ENCODE data around the gene NIP7. TPM values are rescaled to one million over a fixed set of nuclear protein-coding genes. Genes with fewer than 3 reads are reported as not detected.

Gene NIP7
- total and polyA plus RNA-seq, 9 of the 15 experiments (the other 6 are each of a cell fraction or from before 2014, with no cell fraction given), result 28.9 to 85.5 (median 72.5) TPM

DNA sequence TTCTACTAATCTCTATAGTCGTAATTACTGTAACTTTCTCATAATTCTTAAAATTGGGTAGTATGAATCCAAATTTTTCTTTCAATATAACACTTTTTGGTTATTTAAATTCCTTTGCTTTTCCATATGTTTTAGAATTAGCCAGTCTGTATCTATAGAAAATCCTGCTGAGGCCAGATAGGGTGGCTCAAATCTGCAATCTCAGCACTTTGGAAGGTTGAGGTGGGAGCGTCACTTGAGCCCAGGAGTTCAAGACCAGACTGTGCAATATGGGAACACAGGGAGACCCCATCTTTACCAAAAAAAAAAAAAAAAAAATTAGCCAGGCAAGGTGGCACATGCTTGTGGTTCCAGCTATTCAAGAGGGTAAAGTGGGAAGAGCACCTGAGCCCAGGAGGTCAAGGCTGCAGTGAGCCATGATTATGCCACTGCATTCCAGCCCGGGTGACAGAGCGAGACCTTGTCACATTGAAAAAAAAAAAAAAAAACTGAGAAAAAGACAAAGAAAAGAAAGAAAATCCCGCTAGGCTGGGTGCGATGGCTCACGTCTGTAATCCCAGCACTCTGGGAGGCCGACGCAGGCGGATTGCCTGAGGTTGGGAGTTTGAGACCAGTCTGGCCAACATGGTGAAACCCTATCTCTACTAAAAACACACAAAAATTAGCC, 37.0 kb downstream of the NIP7 start:
- 96% methylated on average over 9 of the region's 10 CpGs for WGBS (ENCODE audit: insufficient coverage, low coverage, missing lambda C conversion rate)
- in situ Hi-C loops (cut with MboI), result no loop called here

DNA sequence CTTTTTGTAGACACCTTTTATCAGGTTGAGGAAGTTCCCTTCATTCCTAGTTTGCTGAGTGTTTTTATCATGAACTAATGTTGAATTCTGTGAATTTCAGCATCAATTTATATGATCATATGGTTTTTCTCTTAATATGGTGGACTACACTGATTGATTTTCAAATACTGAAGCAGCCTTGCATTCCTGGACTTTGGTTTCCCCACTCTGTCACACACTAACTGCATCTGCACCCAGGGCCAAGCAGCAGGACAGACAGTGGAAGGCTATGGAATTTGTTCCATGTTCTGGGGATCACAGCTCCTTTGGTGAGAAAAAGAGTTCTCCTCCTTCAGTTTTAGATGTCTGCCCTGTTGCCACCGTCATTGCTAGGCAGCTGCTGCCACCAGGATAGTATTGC, 38.5 kb downstream of the NIP7 start:
- ChIA-PET POLR2A (interaction anchor here (0.7 to 1.7 kb wide), 3 partner anchors 20 to 31 kb away, joined by 3 to 4 read pairs (median 3); no protein-coding TSS in a partner anchor), CTCF (ENCODE audit: low intra/inter-chr PET ratio) (no interaction called here)
- no peak overlapping the region for H3K4me3 ChIP-seq
- H3K9me3 ChIP-seq (replicated peaks; ENCODE audit: control insufficient read depth, insufficient read depth, low read depth, low read length), result no peaks in the 10 kb centered on the region
- H3K9me1 ChIP-seq (ENCODE audit: control insufficient read depth, insufficient read depth, low read length), result no peaks in the 10 kb centered on the region
- in situ Hi-C loops (cut with MboI), result no loop called here
- intact Hi-C loops (cut with micrococcal nuclease), result no loop called here
- DNase-seq (ENCODE audit: extremely low read depth in 1 of 4, low spot score in 3 of 4) (no peak), ATAC-seq (no peak), FAIRE-seq (no peak)
- no TSS peak for BruUV-seq (replicated peaks)
- 75% methylated on average over 1 of the region's 1 CpG for WGBS (ENCODE audit: insufficient coverage, low coverage, missing lambda C conversion rate)
- H2AFZ ChIP-seq (ENCODE audit: low read depth, low read length), result no peak overlapping the region
- no peak overlapping the region for H3K4me2 ChIP-seq (ENCODE audit: insufficient read depth, low read length)
- H3K4me1 ChIP-seq (replicated peaks in 1 of 2; ENCODE audit: control insufficient read depth in 2 of 2, insufficient read depth in 2 of 2, low read length in 2 of 2), result peaks cover 0 to 8% of the 10 kb centered on the region in 2 experiments; a peak in 2 of 5 replicates
- H3K27ac ChIP-seq (ENCODE audit: extremely low read depth, low read depth, low read length), result no peak overlapping the region
- peaks cover 24% of the 10 kb centered on the region for H3K79me2 ChIP-seq (ENCODE audit: control insufficient read depth, insufficient read depth, low read length)
- peaks cover 80% of the 10 kb centered on the region for H3K36me3 ChIP-seq (ENCODE audit: control insufficient read depth, insufficient read depth, low read length)
- H3K9ac ChIP-seq (ENCODE audit: insufficient read depth in 1 of 2, low read depth in 2 of 2, low read length in 2 of 2), result no peak overlapping the region
- TF ChIP-seq POLR2AphosphoS5 (IDR thresholded peaks at IDR 0.05; ENCODE audit: control insufficient read depth, insufficient read depth, low read depth, low read length) (0 out of 2 replicates have a peak, but pooled peaks have one; percentile 12), RBFOX2 (IDR thresholded peaks at IDR 0.05; ENCODE audit: low read depth, low read length) (0 out of 2 replicates have a peak, but pooled peaks have one; percentile 12), PHB (CRISPR knock-in tag; IDR thresholded peaks at IDR 0.05) (no peak)
- H3K27me3 ChIP-seq (ENCODE audit: control insufficient read depth in 2 of 2, insufficient read depth in 2 of 2, low read length in 2 of 2), result no peaks in the 10 kb centered on the region
- no peaks in the 10 kb centered on the region for H4K20me1 ChIP-seq (replicated peaks; ENCODE audit: control insufficient read depth, insufficient read depth, low read length)

More for the DNA sequence above, 37.0 kb downstream of the NIP7 start:
- BruUV-seq (replicated peaks), result no TSS peak
- ChIA-PET CTCF (ENCODE audit: low intra/inter-chr PET ratio) (no interaction called here), POLR2A (interaction anchor here (0.6 to 1.5 kb wide), 4 partner anchors 7 to 22 kb away, joined by 3 to 4 read pairs (median 4); no protein-coding TSS in a partner anchor)
- Histone ChIP-seq H3K27ac (ENCODE audit: extremely low read depth, low read depth, low read length) (no peak overlapping the region), H3K4me1 (replicated peaks in 1 of 2; ENCODE audit: control insufficient read depth in 2 of 2, insufficient read depth in 2 of 2, low read length in 2 of 2) (no peaks in the 10 kb centered on the region), H3K4me3 (no peak overlapping the region), H3K4me2 (ENCODE audit: insufficient read depth, low read length) (no peak overlapping the region), H3K9ac (ENCODE audit: insufficient read depth in 1 of 2, low read depth in 2 of 2, low read length in 2 of 2) (no peak overlapping the region), H2AFZ (ENCODE audit: low read depth, low read length) (no peak overlapping the region), H3K36me3 (ENCODE audit: control insufficient read depth, insufficient read depth, low read length) (peaks cover 80% of the 10 kb centered on the region; the same call in 2 of the 3 replicates), H3K79me2 (ENCODE audit: control insufficient read depth, insufficient read depth, low read length) (peaks cover 9% of the 10 kb centered on the region; the same call in 2 of the 3 replicates), H3K9me3 (replicated peaks; ENCODE audit: control insufficient read depth, insufficient read depth, low read depth, low read length) (no peaks in the 10 kb centered on the region), H4K20me1 (replicated peaks; ENCODE audit: control insufficient read depth, insufficient read depth, low read length) (no peaks in the 10 kb centered on the region), H3K9me1 (ENCODE audit: control insufficient read depth, insufficient read depth, low read length) (no peaks in the 10 kb centered on the region), H3K27me3 (ENCODE audit: control insufficient read depth in 2 of 2, insufficient read depth in 2 of 2, low read length in 2 of 2) (no peaks in the 10 kb centered on the region)
- intact Hi-C loops (cut with micrococcal nuclease), result no loop called here
- FAIRE-seq (no peak), ATAC-seq (no peak), DNase-seq (ENCODE audit: extremely low read depth in 1 of 4, low spot score in 3 of 4) (no peak)
- no peak for TF ChIP-seq ZNF785 (CRISPR knock-in tag; IDR thresholded peaks at IDR 0.05)
- peak; percentile 81 for TF ChIP-seq C11orf30 (IDR thresholded peaks at IDR 0.05; ENCODE audit: low read depth)
- TF ChIP-seq MAFK (IDR thresholded peaks at IDR 0.05; ENCODE audit: low read length), result peak; percentile 81
- peak; percentile 75 for TF ChIP-seq MAFG (tag; conservative IDR thresholded peaks at IDR 0.05)
- TF ChIP-seq ZNF316 (IDR thresholded peaks at IDR 0.05), result peak; percentile 90
- no peak for TF ChIP-seq EWSR1 (IDR thresholded peaks at IDR 0.05; ENCODE audit: borderline replicate concordance, low read depth, partially characterized antibody)
- TF ChIP-seq MAFF (IDR thresholded peaks at IDR 0.05; ENCODE audit: low read length), result peak; percentile 80
- TF ChIP-seq NCOA2 (IDR thresholded peaks at IDR 0.05; ENCODE audit: partially characterized antibody in 2 of 2), result no peak

All from K562 (cell line).